ENCODE data around the gene EDARADD. TPM values are rescaled to one million over a fixed set of nuclear protein-coding genes. Genes with fewer than 3 reads are reported as not detected.

EDARADD gene
- total and polyA plus RNA-seq, 2 of the 8 experiments (the other 6 are each of a cell fraction or from before 2014, with no cell fraction given) = 3.4 to 6.1 TPM

DNA sequence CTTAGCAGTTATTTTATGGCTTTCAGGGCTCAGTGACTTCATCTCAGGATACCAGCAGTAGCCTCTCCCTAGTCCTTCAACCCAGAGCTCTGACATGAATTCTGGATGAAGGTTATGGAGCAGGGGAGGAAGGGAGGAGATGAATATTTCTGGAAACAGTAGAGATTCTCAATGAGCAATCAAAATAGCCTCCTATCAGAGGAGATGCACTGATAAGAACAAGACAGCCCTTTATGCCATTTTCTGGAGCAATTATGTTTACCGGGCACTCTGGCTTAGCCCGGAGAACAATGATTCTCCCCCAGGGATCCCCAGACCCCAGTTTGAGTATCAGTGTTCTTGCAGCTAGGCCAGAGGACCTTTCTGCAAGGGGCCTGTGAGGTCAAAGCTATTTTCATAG is 37.9 kb upstream of the EDARADD start:
- no peaks in the 10 kb centered on the region for H3K9me3 ChIP-seq (ENCODE audit: insufficient read depth in 2 of 2, low read depth in 1 of 2, low read length in 1 of 2)
- no peak overlapping the region for H4K91ac ChIP-seq (replicated peaks; ENCODE audit: insufficient read length, low read length)
- H3K56ac ChIP-seq (replicated peaks; ENCODE audit: insufficient read length, low read depth, low read length) = no peak overlapping the region
- H3K18ac ChIP-seq (ENCODE audit: extremely low read depth, low read length) = no peak overlapping the region
- no peak overlapping the region for H4K8ac ChIP-seq (ENCODE audit: extremely low read depth, insufficient read depth, low read length)
- no peak overlapping the region for H3K4me3 ChIP-seq (ENCODE audit: extremely low read depth in 1 of 4, insufficient read depth in 2 of 4, low read depth in 3 of 4, low read length in 4 of 4)
- H4K5ac ChIP-seq (ENCODE audit: insufficient read length, low read depth, low read length) = no peak overlapping the region
- H2AK5ac ChIP-seq (ENCODE audit: low read depth, low read length) = no peak overlapping the region
- FAIRE-seq (no peak), DNase-seq (ENCODE audit: low read depth in 1 of 2, low spot score in 2 of 2) (no peak)
- H2BK20ac ChIP-seq (ENCODE audit: low read length) = no peak overlapping the region
- H3K27me3 ChIP-seq (replicated peaks in 1 of 4; ENCODE audit: control insufficient read depth in 3 of 4, extremely low read depth in 1 of 4, insufficient read depth in 3 of 4, low read length in 3 of 4) = no peaks in the 10 kb centered on the region
- no peak overlapping the region for H3K23ac ChIP-seq (ENCODE audit: insufficient read length)
- no peaks in the 10 kb centered on the region for H3K23me2 ChIP-seq (ENCODE audit: low read depth, low read length)
- no peak overlapping the region for H3K27ac ChIP-seq (ENCODE audit: low read depth, low read length)
- no peaks in the 10 kb centered on the region for H3K4me1 ChIP-seq (replicated peaks in 1 of 4; ENCODE audit: control insufficient read depth in 3 of 4, insufficient read depth in 4 of 4, low read length in 3 of 4)
- no peaks in the 10 kb centered on the region for H4K20me1 ChIP-seq (replicated peaks in 1 of 2; ENCODE audit: control insufficient read depth in 1 of 2, insufficient read depth in 2 of 2, low read length in 2 of 2)
- no peaks in the 10 kb centered on the region for H3K36me3 ChIP-seq (ENCODE audit: control insufficient read depth in 2 of 4, insufficient read depth in 4 of 4, low read length in 3 of 4)
- no peaks in the 10 kb centered on the region for H3K79me1 ChIP-seq (ENCODE audit: low read depth, low read length)
- H3K9ac ChIP-seq (replicated peaks in 1 of 4; ENCODE audit: extremely low read depth in 1 of 4, low read depth in 3 of 4, low read length in 3 of 4) = no peak overlapping the region
- no peak overlapping the region for H3K4me2 ChIP-seq (ENCODE audit: insufficient read depth in 1 of 2, low read depth in 2 of 2, low read length in 2 of 2)
- H3K4ac ChIP-seq (replicated peaks; ENCODE audit: insufficient read length, low read depth, low read length) = no peak overlapping the region
- CTCF ChIA-PET (ENCODE audit: partially characterized antibody) = no interaction called here
- 92% methylated on average over 2 of the region's 2 CpGs; no CpG with 5 or more reads in 1 of the 2 experiments for WGBS, 2 experiments (ENCODE audit: extremely low coverage in 1 of 2, insufficient coverage in 1 of 2, insufficient read length in 1 of 2, insufficient replicate concordance in 2 of 2, low coverage in 1 of 2, low lambda C conversion rate in 2 of 2, missing lambda C conversion rate in 1 of 2)
- H2BK5ac ChIP-seq (ENCODE audit: low read depth, low read length) = no peak overlapping the region
- H3K79me2 ChIP-seq (ENCODE audit: control insufficient read depth in 1 of 2, insufficient read depth in 2 of 2, low read length in 2 of 2) = no peaks in the 10 kb centered on the region
- no peak overlapping the region for H3K14ac ChIP-seq (ENCODE audit: insufficient read length)
- H2BK15ac ChIP-seq (ENCODE audit: low read length) = no peak overlapping the region
- H2BK120ac ChIP-seq (replicated peaks; ENCODE audit: low read depth, low read length) = no peak overlapping the region
- POLR2A ChIA-PET (ENCODE audit: partially characterized antibody) = no interaction called here
- no peak overlapping the region for H2AFZ ChIP-seq (ENCODE audit: low read length)
- no peak overlapping the region for H2BK12ac ChIP-seq (ENCODE audit: low read depth, low read length)
- TF ChIP-seq SP1 (IDR thresholded peaks at IDR 0.05; ENCODE audit: low read depth, low read length) = no peak
- TF ChIP-seq, protein P1, sequence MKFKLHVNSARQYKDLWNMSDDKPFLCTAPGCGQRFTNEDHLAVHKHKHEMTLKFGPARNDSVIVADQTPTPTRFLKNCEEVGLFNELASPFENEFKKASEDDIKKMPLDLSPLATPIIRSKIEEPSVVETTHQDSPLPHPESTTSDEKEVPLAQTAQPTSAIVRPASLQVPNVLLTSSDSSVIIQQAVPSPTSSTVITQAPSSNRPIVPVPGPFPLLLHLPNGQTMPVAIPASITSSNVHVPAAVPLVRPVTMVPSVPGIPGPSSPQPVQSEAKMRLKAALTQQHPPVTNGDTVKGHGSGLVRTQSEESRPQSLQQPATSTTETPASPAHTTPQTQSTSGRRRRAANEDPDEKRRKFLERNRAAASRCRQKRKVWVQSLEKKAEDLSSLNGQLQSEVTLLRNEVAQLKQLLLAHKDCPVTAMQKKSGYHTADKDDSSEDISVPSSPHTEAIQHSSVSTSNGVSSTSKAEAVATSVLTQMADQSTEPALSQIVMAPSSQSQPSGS (IDR thresholded peaks at IDR 0.05; ENCODE audit: low read length) = no peak
- TF ChIP-seq EP300 (IDR thresholded peaks at IDR 0.05; ENCODE audit: borderline replicate concordance in 1 of 2, low read depth in 2 of 2, low read length in 2 of 2) = no peak
- no peak for TF ChIP-seq RFX5 (IDR thresholded peaks at IDR 0.05; ENCODE audit: borderline replicate concordance, low read depth, low read length)
- TF ChIP-seq, protein P2, sequence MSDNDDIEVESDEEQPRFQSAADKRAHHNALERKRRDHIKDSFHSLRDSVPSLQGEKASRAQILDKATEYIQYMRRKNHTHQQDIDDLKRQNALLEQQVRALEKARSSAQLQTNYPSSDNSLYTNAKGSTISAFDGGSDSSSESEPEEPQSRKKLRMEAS (IDR thresholded peaks at IDR 0.05) = no peak
- TF ChIP-seq JUND (IDR thresholded peaks at IDR 0.05; ENCODE audit: low read length) = no peak
- no peak for TF ChIP-seq ASH2L (IDR thresholded peaks at IDR 0.05; ENCODE audit: low read length)
- TF ChIP-seq BCL11A (IDR thresholded peaks at IDR 0.05; ENCODE audit: low read depth in 2 of 2, low read length in 2 of 2) = no peak
- no peak for TF ChIP-seq HDAC2 (IDR thresholded peaks at IDR 0.05; ENCODE audit: borderline replicate concordance in 1 of 2, low read depth in 2 of 2, low read length in 2 of 2)
- TF ChIP-seq KDM5A (IDR thresholded peaks at IDR 0.05; ENCODE audit: low read length) = no peak
- no peak for TF ChIP-seq GTF2F1 (IDR thresholded peaks at IDR 0.05; ENCODE audit: borderline replicate concordance, low read depth, low read length)
- no peak for TF ChIP-seq TAF1 (IDR thresholded peaks at IDR 0.05; ENCODE audit: low read depth, low read length)
- no peak for TF ChIP-seq KDM4A (IDR thresholded peaks at IDR 0.05; ENCODE audit: low read depth, low read length, severe bottlenecking)
